ENCODE measurements around the gene CCNJL.
A peak's percentile ranks its signal among the peaks of the same experiment; 100 is the strongest.
"Not testable (repeated sequence)": the region's sequence is repeated elsewhere in the genome, so short reads cannot be mapped to it uniquely, and the experiment has no call there.

Gene CCNJL

DNA sequence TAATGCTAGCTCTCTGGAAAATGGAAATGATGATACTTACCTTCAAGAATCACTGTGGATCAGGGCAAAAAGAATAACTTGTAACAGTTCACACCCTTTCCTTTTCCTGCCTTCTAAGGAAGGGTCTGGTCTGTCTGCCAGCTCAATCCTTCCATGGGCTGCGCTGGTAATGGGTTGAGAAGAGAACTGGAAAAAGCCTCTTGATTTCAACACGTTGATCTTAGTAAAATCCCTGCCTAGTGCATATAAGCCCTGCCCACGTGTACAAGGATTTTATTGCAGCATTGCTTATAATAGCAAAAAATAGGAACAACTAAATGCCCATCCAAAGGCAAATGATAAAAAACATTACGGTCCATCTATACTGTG, 37.6 kb upstream of the CCNJL start:
- TF ChIP-seq, protein P1, sequence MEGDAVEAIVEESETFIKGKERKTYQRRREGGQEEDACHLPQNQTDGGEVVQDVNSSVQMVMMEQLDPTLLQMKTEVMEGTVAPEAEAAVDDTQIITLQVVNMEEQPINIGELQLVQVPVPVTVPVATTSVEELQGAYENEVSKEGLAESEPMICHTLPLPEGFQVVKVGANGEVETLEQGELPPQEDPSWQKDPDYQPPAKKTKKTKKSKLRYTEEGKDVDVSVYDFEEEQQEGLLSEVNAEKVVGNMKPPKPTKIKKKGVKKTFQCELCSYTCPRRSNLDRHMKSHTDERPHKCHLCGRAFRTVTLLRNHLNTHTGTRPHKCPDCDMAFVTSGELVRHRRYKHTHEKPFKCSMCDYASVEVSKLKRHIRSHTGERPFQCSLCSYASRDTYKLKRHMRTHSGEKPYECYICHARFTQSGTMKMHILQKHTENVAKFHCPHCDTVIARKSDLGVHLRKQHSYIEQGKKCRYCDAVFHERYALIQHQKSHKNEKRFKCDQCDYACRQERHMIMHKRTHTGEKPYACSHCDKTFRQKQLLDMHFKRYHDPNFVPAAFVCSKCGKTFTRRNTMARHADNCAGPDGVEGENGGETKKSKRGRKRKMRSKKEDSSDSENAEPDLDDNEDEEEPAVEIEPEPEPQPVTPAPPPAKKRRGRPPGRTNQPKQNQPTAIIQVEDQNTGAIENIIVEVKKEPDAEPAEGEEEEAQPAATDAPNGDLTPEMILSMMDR (conservative IDR thresholded peaks at IDR 0.05; ENCODE audit: low read depth) = no peak
- no peak for DNase-seq (ENCODE audit: low spot score)
- POLR2A ChIA-PET (ENCODE audit: low non-redundant PET) = no interaction called here
- no peak overlapping the region for H3K27ac ChIP-seq
- CTCF ChIA-PET = interaction anchor here (1.0 kb wide), 2 partner anchors 41 to 328 kb away, joined by 3 to 4 read pairs; no protein-coding TSS in a partner anchor

DNA sequence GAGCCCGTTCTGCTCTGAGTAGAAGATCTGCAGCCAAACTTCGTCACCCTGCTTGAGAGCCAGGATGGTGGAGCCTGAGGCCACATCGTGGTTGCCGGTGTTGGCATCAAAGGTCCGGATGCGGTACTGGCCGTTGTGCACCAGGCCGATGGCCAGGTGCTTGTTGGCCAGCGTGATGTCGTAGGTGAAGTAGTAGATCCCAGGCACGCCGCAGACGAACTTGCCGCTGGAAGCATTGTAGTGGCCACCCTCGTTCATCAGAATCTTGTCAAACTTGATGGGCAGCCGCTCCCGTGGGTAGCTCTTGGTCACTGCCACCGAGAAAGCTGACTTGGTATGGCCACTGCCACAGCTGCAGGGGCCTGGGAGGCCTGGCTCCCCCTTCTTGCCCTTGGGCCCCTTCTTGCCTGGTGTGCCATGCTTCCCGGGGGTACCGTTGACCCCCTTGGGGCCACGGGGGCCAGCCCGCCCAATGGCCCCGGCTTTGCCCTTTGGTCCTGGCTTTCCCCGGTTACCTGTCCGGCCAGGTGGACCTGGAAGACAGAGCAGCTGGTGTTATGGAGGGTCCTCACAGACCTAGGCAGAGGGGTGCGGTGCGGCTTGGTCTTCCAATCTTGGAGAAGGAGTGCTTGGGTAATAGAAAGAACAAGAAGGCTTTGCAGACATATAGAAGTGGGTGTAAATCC, 37.0 kb upstream of the CCNJL start:
- ChIA-PET POLR2A (ENCODE audit: low non-redundant PET) (no interaction called here), CTCF (interaction anchor here (0.6 to 1.0 kb wide), 3 partner anchors 41 to 908 kb away, joined by 3 to 5 read pairs (median 4); no protein-coding TSS in a partner anchor)
- TF ChIP-seq, protein P1 (conservative IDR thresholded peaks at IDR 0.05; ENCODE audit: low read depth) = no peak
- H3K27ac ChIP-seq = no peak overlapping the region
- DNase-seq (ENCODE audit: low spot score) = no peak

DNA sequence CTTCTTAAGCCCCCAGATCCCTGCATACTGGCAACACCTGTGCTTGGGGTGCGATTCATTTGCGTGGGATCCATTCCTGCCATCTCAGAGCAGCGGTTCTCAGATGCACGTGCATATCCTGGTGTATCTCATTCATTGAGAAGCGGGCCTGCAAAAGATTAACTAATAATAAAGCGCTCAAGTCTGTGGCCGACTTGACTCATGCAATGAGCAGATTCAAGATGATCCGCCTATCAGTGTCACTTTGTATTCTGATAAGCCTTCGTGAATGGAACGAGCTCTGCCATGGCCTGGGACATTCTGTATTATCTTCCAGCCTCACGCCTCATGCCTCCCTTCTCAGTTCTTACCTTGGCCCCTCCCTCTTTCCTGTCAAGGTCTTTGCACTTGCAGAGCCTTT, 35.7 kb upstream of the CCNJL start:
- no peak overlapping the region for H3K27ac ChIP-seq
- POLR2A ChIA-PET (ENCODE audit: low non-redundant PET) = no interaction called here
- TF ChIP-seq, protein P1 (conservative IDR thresholded peaks at IDR 0.05; ENCODE audit: low read depth) = no peak
- CTCF ChIA-PET = interaction anchor here (1.0 kb wide), 1 partner anchor 326 kb away, joined by 5 read pairs; no protein-coding TSS in a partner anchor
- DNase-seq (ENCODE audit: low spot score) = no peak

DNA sequence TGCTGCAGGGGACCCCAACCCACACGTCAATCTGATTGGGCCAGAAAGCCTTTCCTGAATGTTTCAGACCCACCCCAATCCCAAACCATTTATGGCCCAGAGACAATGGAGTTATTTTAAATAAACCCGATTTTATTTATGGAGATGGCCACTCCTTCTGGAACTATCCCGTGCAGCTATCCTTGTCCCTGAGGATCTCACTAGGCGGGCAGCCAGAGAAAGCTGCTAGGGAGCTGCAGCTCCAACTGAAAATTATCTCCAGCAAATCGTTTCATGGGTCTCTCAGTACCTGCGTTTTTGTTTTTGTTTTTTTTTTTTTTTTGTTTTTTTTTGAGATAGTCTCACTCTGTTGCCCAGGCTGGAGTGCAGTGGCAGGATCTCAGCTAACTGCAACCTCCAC, 35.1 kb upstream of the CCNJL start:
- CTCF ChIA-PET = interaction anchor here (0.5 to 1.0 kb wide), 3 partner anchors 14 to 326 kb away, joined by 3 to 5 read pairs (median 3); no protein-coding TSS in a partner anchor

DNA sequence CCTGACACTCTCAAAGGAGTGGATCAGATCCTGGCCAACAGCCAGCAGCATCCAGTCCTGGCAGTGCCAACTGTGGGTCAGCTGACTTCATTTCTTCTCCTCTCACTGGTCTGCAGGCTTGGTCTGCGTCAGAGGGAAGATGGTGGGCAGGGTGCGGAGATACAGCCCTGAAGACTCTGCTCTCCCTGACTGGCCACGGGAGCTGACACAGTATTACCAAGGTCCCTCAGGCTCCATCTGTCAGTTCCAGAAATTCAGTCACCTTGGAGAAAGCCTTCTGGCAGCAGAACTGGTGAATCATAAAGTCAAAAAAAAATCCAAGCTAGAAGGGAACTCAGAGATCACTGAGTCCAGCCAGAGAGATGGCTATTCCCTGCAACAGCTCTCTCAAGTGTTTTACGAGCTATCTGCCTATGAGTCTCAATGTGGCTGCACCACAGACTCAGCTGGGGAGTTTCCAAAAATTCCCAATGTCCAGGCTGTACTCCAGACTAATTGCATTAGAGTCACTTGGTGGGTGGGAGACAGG, 30.1 kb upstream of the CCNJL start:
- DNase-seq (ENCODE audit: low spot score) = peak; percentile 22
- ChIA-PET CTCF (interaction anchor here (0.6 to 5.0 kb wide), 7 partner anchors 28 to 321 kb away, joined by 3 to 31 read pairs (median 3); partner anchors contain the start of gene C1QTNF2), POLR2A (ENCODE audit: low non-redundant PET) (no interaction called here)
- TF ChIP-seq, protein P1 (conservative IDR thresholded peaks at IDR 0.05; ENCODE audit: low read depth) = no peak
- no peak overlapping the region for H3K27ac ChIP-seq

More for the DNA sequence above, 35.1 kb upstream of the CCNJL start:
- no peak for DNase-seq (ENCODE audit: low spot score)
- TF ChIP-seq, protein P1 (conservative IDR thresholded peaks at IDR 0.05; ENCODE audit: low read depth) = no peak
- no peak overlapping the region for H3K27ac ChIP-seq
- POLR2A ChIA-PET (ENCODE audit: low non-redundant PET) = no interaction called here

DNA sequence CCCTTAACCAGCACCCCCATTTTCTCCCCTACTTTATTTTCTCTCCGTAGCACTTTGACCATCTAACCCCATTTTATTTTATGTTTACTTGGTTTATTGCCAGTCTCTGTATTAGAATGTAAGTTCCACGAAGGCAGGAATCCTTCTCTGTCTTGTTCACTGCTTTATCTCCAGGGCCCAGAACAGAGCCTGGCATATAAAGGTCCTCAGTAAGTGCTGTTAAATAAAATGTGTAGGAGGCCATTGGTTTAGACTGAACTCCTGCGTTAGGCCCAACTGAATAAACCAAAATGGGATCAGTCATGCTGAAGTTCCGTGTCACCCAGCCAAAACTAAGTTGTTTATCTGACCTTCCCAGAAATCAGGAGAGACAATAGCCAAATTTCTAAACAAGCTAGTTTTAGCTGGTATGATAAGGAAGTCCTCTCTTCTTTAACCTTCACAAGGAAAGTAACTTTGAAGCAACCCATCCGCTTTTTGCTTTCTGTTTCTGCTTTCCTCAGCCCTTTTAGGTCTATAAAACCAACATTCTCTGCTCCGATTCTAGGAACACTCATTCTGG, 29.0 kb upstream of the CCNJL start:
- CTCF ChIA-PET = interaction anchor here (1.1 kb wide), 1 partner anchor 143 kb away, joined by 3 read pairs; no protein-coding TSS in a partner anchor
- POLR2A ChIA-PET (ENCODE audit: low non-redundant PET) = no interaction called here

DNA sequence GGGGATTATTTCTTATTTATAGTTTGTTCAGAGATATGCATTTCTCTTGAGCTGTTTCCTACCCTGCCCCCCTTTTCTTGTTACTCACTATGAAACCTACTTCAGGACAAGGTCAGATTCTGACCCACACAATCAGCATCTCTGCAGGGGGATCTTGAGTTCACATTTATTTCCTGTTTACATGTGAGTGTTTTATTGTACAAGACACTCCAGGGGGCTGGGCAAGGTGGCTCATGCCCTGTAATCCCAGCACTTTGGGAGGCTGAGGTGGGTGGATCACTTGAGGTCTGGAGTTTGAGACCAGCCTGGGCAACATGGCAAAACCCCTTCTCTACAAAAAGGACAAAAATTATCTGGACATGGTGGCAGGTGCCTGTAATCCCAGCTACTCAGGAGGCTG, 28.1 kb upstream of the CCNJL start:
- H3K27ac ChIP-seq; POLR2A ChIA-PET (ENCODE audit: low non-redundant PET); CTCF ChIA-PET; DNase-seq (ENCODE audit: low spot score): not testable (repeated sequence)

More for the DNA sequence above, 29.0 kb upstream of the CCNJL start:
- H3K27ac ChIP-seq = no peak overlapping the region
- DNase-seq (ENCODE audit: low spot score) = no peak
- TF ChIP-seq, protein P1 (conservative IDR thresholded peaks at IDR 0.05; ENCODE audit: low read depth) = no peak
